H9 (cell line): ENCODE measurements around the gene PIEZO2. TPM values are rescaled to one million over a fixed set of nuclear protein-coding genes. Genes with fewer than 3 reads are reported as not detected.
A peak's percentile ranks its signal among the peaks of the same experiment; 100 is the strongest.

Source experiments
- DNase-seq: peaks from one replicate; pipeline ENCODE4 v3.0.0-alpha.2; 2017
- H2AFZ ChIP-seq: one replicate; pipeline ENCODE4 v1.6.1; 2013; ENCODE audit warnings: mild to moderate bottlenecking, low read length, control low read depth, moderate library complexity
- H2AK5ac ChIP-seq: 2 replicates; pipeline ENCODE4 v1.6.1; 2013; ENCODE audit warnings: low read length, control low read depth, mixed read lengths; ENCODE audit not compliant: insufficient read length
- H2BK120ac ChIP-seq: one replicate; pipeline ENCODE4 v1.6.1; 2013; ENCODE audit warnings: low read depth, mild to moderate bottlenecking, low read length, control low read depth, inconsistent platforms; ENCODE audit not compliant: poor library complexity, severe bottlenecking
- H2BK12ac ChIP-seq: 2 replicates; pipeline ENCODE4 v1.6.1; 2013; ENCODE audit warnings: low read length, control low read depth, mixed read lengths, low read depth; ENCODE audit not compliant: insufficient read length
- H2BK15ac ChIP-seq: 2 replicates; pipeline ENCODE4 v1.6.1; 2013; ENCODE audit warnings: low read depth, low read length, control low read depth
- H2BK20ac ChIP-seq: one replicate; pipeline ENCODE4 v1.6.1; 2013; ENCODE audit warnings: low read depth, mild to moderate bottlenecking, low read length, control low read depth, inconsistent platforms; ENCODE audit not compliant: poor library complexity, severe bottlenecking
- H2BK5ac ChIP-seq: 2 replicates; pipeline ENCODE4 v1.6.1; 2013; ENCODE audit warnings: low read length, control low read depth, mixed read lengths; ENCODE audit not compliant: insufficient read length
- H3K14ac ChIP-seq: 2 replicates; pipeline ENCODE4 v1.6.1; 2013; ENCODE audit warnings: low read length, control low read depth; ENCODE audit not compliant: insufficient read depth
- H3K18ac ChIP-seq: 2 replicates; pipeline ENCODE4 v1.6.1; 2013; ENCODE audit warnings: low read depth, mild to moderate bottlenecking, mixed read lengths, low read length, control low read depth; ENCODE audit not compliant: insufficient read length
- H3K23ac ChIP-seq: 2 replicates; pipeline ENCODE4 v1.6.1; 2013; ENCODE audit warnings: low read length, control low read depth, mixed read lengths, low read depth; ENCODE audit not compliant: insufficient read length
- H3K23me2 ChIP-seq: 2 replicates; pipeline ENCODE4 v1.6.1; 2013; ENCODE audit warnings: low read depth, mild to moderate bottlenecking, mixed read lengths, low read length, control low read depth; ENCODE audit not compliant: insufficient read length, poor library complexity, severe bottlenecking
- H3K27ac ChIP-seq: 2 replicates; pipeline ENCODE4 v1.5.1; 2013; ENCODE audit warnings: low read length, control low read depth, mixed read lengths, low read depth; ENCODE audit not compliant: insufficient read length
- H3K27me3 ChIP-seq: 2 replicates; pipeline ENCODE4 v1.6.1; 2013; ENCODE audit warnings: low read length, control low read depth, inconsistent platforms; ENCODE audit not compliant: insufficient read depth
- H3K4ac ChIP-seq: 2 replicates; pipeline ENCODE4 v1.6.1; 2013; ENCODE audit warnings: low read depth, mild to moderate bottlenecking, control low read depth, inconsistent platforms, low read length, moderate library complexity
- H3K4me1 ChIP-seq: 2 replicates; pipeline ENCODE4 v1.6.1; 2013; ENCODE audit warnings: low read length, control low read depth, inconsistent platforms; ENCODE audit not compliant: insufficient read depth
- H3K4me2 ChIP-seq: 2 replicates; pipeline ENCODE4 v1.6.1; 2013; ENCODE audit warnings: low read length, control low read depth, mixed read lengths; ENCODE audit not compliant: insufficient read length, insufficient read depth
- H3K56ac ChIP-seq: 2 replicates; pipeline ENCODE4 v1.6.1; 2013; ENCODE audit warnings: low read depth, mild to moderate bottlenecking, mixed read lengths, low read length, control low read depth; ENCODE audit not compliant: insufficient read length
- H3K79me1 ChIP-seq: 2 replicates; pipeline ENCODE4 v1.6.1; 2013; ENCODE audit warnings: low read depth, mild to moderate bottlenecking, moderate library complexity, low read length, control low read depth, inconsistent platforms; ENCODE audit not compliant: insufficient read depth, poor library complexity, severe bottlenecking
- H3K79me2 ChIP-seq: 2 replicates; pipeline ENCODE4 v1.6.1; 2013; ENCODE audit warnings: low read length, control low read depth, inconsistent platforms; ENCODE audit not compliant: insufficient read depth
- H3K9ac ChIP-seq: 2 replicates; pipeline ENCODE4 v1.6.1; 2013; ENCODE audit warnings: low read length, control low read depth, mixed read lengths; ENCODE audit not compliant: insufficient read length; ENCODE audit errors: extremely low read depth
- H3K9me3 ChIP-seq: one replicate; pipeline ENCODE4 v1.6.1; 2013; ENCODE audit warnings: low read depth, low read length, inconsistent platforms; ENCODE audit not compliant: control insufficient read depth
- H3T11ph ChIP-seq: one replicate; pipeline ENCODE4 v1.6.1; 2013; ENCODE audit warnings: mild to moderate bottlenecking, low read length, control low read depth, inconsistent platforms
- H4K20me1 ChIP-seq: one replicate; pipeline ENCODE4 v1.6.1; 2013; ENCODE audit not compliant: control insufficient read depth, insufficient read length, insufficient read depth
- H4K5ac ChIP-seq: 2 replicates; pipeline ENCODE4 v1.6.1; 2013; ENCODE audit warnings: low read depth, mild to moderate bottlenecking, mixed read lengths, low read length, control low read depth; ENCODE audit not compliant: insufficient read length
- H4K8ac ChIP-seq: replicated peaks from 2 replicates; pipeline ENCODE4 v1.6.1; 2013; ENCODE audit warnings: low read length, control low read depth, mixed read lengths, low read depth; ENCODE audit not compliant: insufficient read length
- H4K91ac ChIP-seq: 2 replicates; pipeline ENCODE4 v1.6.1; 2013; ENCODE audit warnings: low read depth, mild to moderate bottlenecking, moderate library complexity, mixed read lengths, low read length, control low read depth; ENCODE audit not compliant: insufficient read length
- H3K27ac Mint-ChIP-seq, 3 experiments: 2 replicates in 2 of 3; 3 replicates in 1 of 3; pipeline ENCODE4 v1.8.0; 2020 to 2021; ENCODE audit warnings: mixed read lengths in 3 of 3, mild to moderate bottlenecking in 1 of 3, moderate library complexity in 1 of 3
- H3K27me3 Mint-ChIP-seq: 2 replicates; pipeline ENCODE4 v1.8.0; 2021; ENCODE audit warnings: low read depth, mild to moderate bottlenecking, moderate library complexity, mixed read lengths
- H3K36me3 Mint-ChIP-seq, 3 experiments: 2 replicates in 2 of 3; 3 replicates in 1 of 3; pipeline ENCODE4 v1.8.0; 2020 to 2021; ENCODE audit warnings: low read depth in 3 of 3, mixed read lengths in 3 of 3; ENCODE audit not compliant: insufficient read depth in 1 of 3
- H3K4me1 Mint-ChIP-seq, 2 experiments: 2 replicates each; pipeline ENCODE4 v1.8.0; 2020; ENCODE audit warnings: mixed read lengths in 2 of 2
- H3K4me3 Mint-ChIP-seq, 2 experiments: 2 replicates in 1 of 2; 3 replicates in 1 of 2; pipeline ENCODE4 v1.8.0; 2020 to 2021; ENCODE audit warnings: mild to moderate bottlenecking in 2 of 2, mixed read lengths in 2 of 2, moderate library complexity in 1 of 2
- H3K9me3 Mint-ChIP-seq, 2 experiments: 2 replicates in 1 of 2; 3 replicates in 1 of 2; pipeline ENCODE4 v1.8.0; 2020; ENCODE audit warnings: mild to moderate bottlenecking in 2 of 2, mixed read lengths in 2 of 2, moderate library complexity in 1 of 2
- CTCF ChIP-seq: fragments of 200-600 bp; sonication (generic); conservative IDR thresholded peaks from 3 replicates; pipeline ENCODE4 v1.8.0; 2021; ENCODE audit warnings: antibody characterized with exemption, mild to moderate bottlenecking
- WGBS: extraction: QIAGEN DNeasy Blood & Tissue Kit; methylation state at CpG from one replicate; pipeline ENCODE4 v1.1.7; 2013; ENCODE audit warnings: missing lambda C conversion rate, low lambda C conversion rate, mixed read lengths; ENCODE audit not compliant: insufficient read length; ENCODE audit errors: extremely low coverage; 5-methylcytosine and 5-hydroxymethylcytosine counted together
- total RNA-seq: library from RNA; stranded (reverse); gene quantifications from 2 replicates; pipeline ENCODE4 v1.2.1, GENCODE V29; 2021

PIEZO2 gene
- total RNA-seq, 1 experiment from 2014 or later = 3.9 TPM

- no peaks in the 10 kb centered on the region for H4K20me1 ChIP-seq
- H2AFZ ChIP-seq = no peak overlapping the region
- no peaks in the 10 kb centered on the region for H3K79me1 ChIP-seq
- no peak overlapping the region for H3K56ac ChIP-seq
- no peak overlapping the region for H4K91ac ChIP-seq
- no peak overlapping the region for H3K4me2 ChIP-seq
- no peak overlapping the region for H3K14ac ChIP-seq
- H3K9me3 ChIP-seq = no peaks in the 10 kb centered on the region
- H3K9ac ChIP-seq = no peak overlapping the region
- no peak overlapping the region for H2BK15ac ChIP-seq
- H3K23ac ChIP-seq = no peak overlapping the region
- H2BK20ac ChIP-seq = no peak overlapping the region
- H3K4ac ChIP-seq = no peak overlapping the region
- peak; percentile 67 for DNase-seq
- H3K23me2 ChIP-seq = no peaks in the 10 kb centered on the region
- H3K27me3 ChIP-seq = no peaks in the 10 kb centered on the region
- Mint-ChIP-seq H3K27ac (no peak overlapping the region), H3K4me1 (no peaks in the 10 kb centered on the region; a peak in 1 of 4 replicates), H3K9me3 (no peaks in the 10 kb centered on the region), H3K27me3 (no peaks in the 10 kb centered on the region), H3K36me3 (no peaks in the 10 kb centered on the region; a peak in 1 of 7 replicates), H3K4me3 (no peak overlapping the region)
- WGBS = no CpG with 5 or more reads among the region's 5 CpGs
- H3K27ac ChIP-seq = no peak overlapping the region
- H2AK5ac ChIP-seq = no peak overlapping the region
- no peaks in the 10 kb centered on the region for H3K79me2 ChIP-seq
- no peak overlapping the region for H2BK120ac ChIP-seq
- no peaks in the 10 kb centered on the region for H3K4me1 ChIP-seq
- H3K18ac ChIP-seq = no peak overlapping the region
- no peak overlapping the region for H2BK5ac ChIP-seq
- no peak overlapping the region for H4K5ac ChIP-seq
- H2BK12ac ChIP-seq = no peak overlapping the region
- TF ChIP-seq CTCF = peak; percentile 94
- no peak overlapping the region for H3T11ph ChIP-seq
- no peak overlapping the region for H4K8ac ChIP-seq
These were observed 362.0 kb downstream of the PIEZO2 start for GRCh38 chr18:10787293-10787901.
